ENCODE data around the gene MBD5.

- TF ChIP-seq CTCF (IDR thresholded peaks at IDR 0.05) (peak in 3 of 4 donors; percentile 18 to 21 (median 19)), POLR2A (IDR thresholded peaks at IDR 0.05) (no peak)
Measured at GRCh38 chr2:148201075-148202004, 180.4 kb downstream of the MBD5 start.
